Naive B cell (primary cell): ENCODE results near the gene VWA8. TPM values are rescaled to one million over a fixed set of nuclear protein-coding genes. Genes with fewer than 3 reads are reported as not detected.
"Not testable (repeated sequence)": the region's sequence is repeated elsewhere in the genome, so short reads cannot be mapped to it uniquely, and the experiment has no call there.

Experiments used
- ATAC-seq, 2 donors: fragments of 150-1000 bp; cut with Tn5 transposase; 2 replicates each; pipeline ENCODE4 v1.10.0; 2021; ENCODE audit warnings: low read depth in 2 of 2, mild to moderate bottlenecking in 2 of 2, moderate library complexity in 2 of 2
- DNase-seq: peaks from one replicate; pipeline ENCODE4 v3.0.0; 2022
- H3K27ac Mint-ChIP-seq, 6 donors: one replicate each; pipeline ENCODE4 v1.8.0; 2020 to 2022; ENCODE audit warnings: mild to moderate bottlenecking in 6 of 6, mixed read lengths in 6 of 6, moderate library complexity in 5 of 6, inconsistent platforms in 2 of 6
- H3K27me3 Mint-ChIP-seq, 3 donors: one replicate each; pipeline ENCODE4 v1.8.0; 2021 to 2022; ENCODE audit warnings: mixed read lengths in 3 of 3, mild to moderate bottlenecking in 1 of 3
- H3K36me3 Mint-ChIP-seq, 2 donors: one replicate each; pipeline ENCODE4 v1.8.0; 2020 to 2022; ENCODE audit warnings: mixed read lengths in 2 of 2, inconsistent platforms in 1 of 2, mild to moderate bottlenecking in 1 of 2
- H3K4me1 Mint-ChIP-seq, 3 donors: one replicate each; pipeline ENCODE4 v1.8.0; 2020 to 2022; ENCODE audit warnings: mixed read lengths in 3 of 3, inconsistent platforms in 1 of 3, mild to moderate bottlenecking in 1 of 3, moderate library complexity in 1 of 3
- H3K4me3 Mint-ChIP-seq, 8 donors: one replicate each; pipeline ENCODE4 v1.8.0; 2020 to 2022; ENCODE audit warnings: mild to moderate bottlenecking in 8 of 8, mixed read lengths in 8 of 8, moderate library complexity in 8 of 8, inconsistent platforms in 2 of 8
- H3K9me3 Mint-ChIP-seq, 7 donors: one replicate each; pipeline ENCODE4 v1.8.0; 2020 to 2022; ENCODE audit warnings: mixed read lengths in 7 of 7, mild to moderate bottlenecking in 5 of 7, inconsistent platforms in 2 of 7, moderate library complexity in 1 of 7
- polyA plus RNA-seq, 6 donors: library from polyadenylated mRNA; unstranded; fragments of 300-500 nt; fragmentation: Illumina TruSeq; gene quantifications; one replicate each; pipeline ENCODE4 v1.2.3, GENCODE V29; 2021; ENCODE audit warnings: low read depth in 6 of 6

The VWA8 gene
- polyA plus RNA-seq, 6 donors from 2014 or later: 0.91 to 6.2 (median 3.5) TPM

DNA sequence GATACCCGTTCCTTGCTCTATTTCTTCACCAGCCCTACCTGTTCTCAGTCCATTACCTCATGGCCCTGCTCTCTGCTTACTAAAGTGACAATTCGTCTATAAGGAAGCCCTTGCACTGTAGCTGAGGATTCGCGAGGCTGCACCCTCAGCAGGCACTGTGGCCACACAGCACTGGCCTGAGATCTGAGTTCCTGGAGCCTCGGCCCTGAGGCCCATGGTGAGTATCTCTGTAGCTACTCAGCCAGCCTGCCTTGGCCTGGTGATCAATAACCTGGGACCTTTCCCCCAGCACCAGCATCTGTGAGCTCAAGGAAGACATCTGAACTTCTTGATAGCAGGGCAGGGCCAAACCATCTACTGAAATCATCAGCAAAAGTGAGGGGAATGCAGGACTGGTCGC lies 412.9 kb downstream of the VWA8 start:
- Mint-ChIP-seq H3K9me3 (peaks cover 0 to 10% (median 4%) of the 10 kb centered on the region in 7 donors), H3K4me1 (no peaks in the 10 kb centered on the region), H3K27me3 (peaks cover 5 to 10% (median 5%) of the 10 kb centered on the region in 3 donors), H3K27ac (peak overlapping the region in 1 of 6 donors; percentile 65), H3K36me3 (no peaks in the 10 kb centered on the region), H3K4me3 (peak overlapping the region in 1 of 8 donors; percentile 41)
- ATAC-seq (no peak), DNase-seq (no peak)

DNA sequence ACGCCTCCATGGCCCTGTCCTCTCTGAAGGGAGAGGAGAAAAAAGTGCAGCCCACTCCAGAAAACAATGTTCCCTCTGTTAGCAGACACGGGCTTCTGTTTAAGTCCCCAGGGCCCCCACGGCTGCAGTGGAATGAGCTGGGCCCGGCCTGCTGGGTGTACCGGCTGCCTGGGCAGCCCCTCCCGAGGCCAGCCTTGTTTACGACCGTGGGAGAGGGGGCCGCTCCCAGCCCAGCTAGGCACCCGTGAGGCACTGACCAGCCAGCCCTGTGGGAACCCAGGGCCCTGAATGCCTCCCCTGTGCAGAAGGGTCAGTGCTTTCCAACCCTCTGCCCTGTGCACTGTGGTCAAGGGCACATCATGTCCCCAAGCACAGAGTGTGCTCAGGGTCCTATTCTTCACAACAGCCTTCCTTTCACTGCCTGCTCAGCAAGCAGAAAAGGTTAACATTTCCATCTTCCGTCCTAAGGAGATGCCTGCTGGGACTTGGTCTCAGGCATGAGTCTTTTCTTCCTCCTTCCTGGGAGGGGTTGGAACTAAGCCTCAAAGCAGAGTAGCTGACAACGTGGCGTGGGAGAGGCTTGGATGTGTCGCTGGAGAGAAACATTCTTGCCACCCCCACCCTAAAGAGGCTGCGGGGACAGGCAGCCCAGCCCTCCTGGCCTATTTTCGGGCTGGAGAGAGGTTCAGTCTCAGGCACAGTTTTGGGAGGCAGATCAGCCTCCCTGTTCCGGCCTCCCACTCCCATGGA lies 413.5 kb downstream of the VWA8 start:
- peaks cover 0 to 14% (median 7%) of the 10 kb centered on the region in 7 donors for H3K9me3 Mint-ChIP-seq
- ATAC-seq (no peak), DNase-seq (no peak)
- H3K4me3 Mint-ChIP-seq: no peak overlapping the region
- peaks cover 5 to 10% (median 5%) of the 10 kb centered on the region in 3 donors for H3K27me3 Mint-ChIP-seq
- no peaks in the 10 kb centered on the region for H3K4me1 Mint-ChIP-seq
- H3K36me3 Mint-ChIP-seq: no peaks in the 10 kb centered on the region
- no peak overlapping the region for H3K27ac Mint-ChIP-seq

GRCh38 chr13:41546372-41547190 lies 414.3 kb downstream of the VWA8 start:
- H3K27me3 Mint-ChIP-seq: peaks cover 0 to 10% (median 5%) of the 10 kb centered on the region in 3 donors
- H3K27ac Mint-ChIP-seq: peak overlapping the region in 1 of 6 donors; percentile 18
- DNase-seq (no peak), ATAC-seq (no peak)
- H3K9me3 Mint-ChIP-seq: peaks cover 0 to 14% (median 7%) of the 10 kb centered on the region in 7 donors
- no peak overlapping the region for H3K4me3 Mint-ChIP-seq
- no peaks in the 10 kb centered on the region for H3K36me3 Mint-ChIP-seq
- H3K4me1 Mint-ChIP-seq: no peaks in the 10 kb centered on the region

- Mint-ChIP-seq H3K4me1 (no peaks in the 10 kb centered on the region), H3K9me3 (peaks cover 0 to 14% (median 7%) of the 10 kb centered on the region in 7 donors), H3K4me3 (no peak overlapping the region), H3K27me3 (peaks cover 8 to 17% (median 12%) of the 10 kb centered on the region in 3 donors), H3K36me3 (no peaks in the 10 kb centered on the region), H3K27ac (no peak overlapping the region)
- DNase-seq (no peak), ATAC-seq (no peak)
Measured at GRCh38 chr13:41545432-41545707, 415.5 kb downstream of the VWA8 start.

- Mint-ChIP-seq H3K4me1 (no peaks in the 10 kb centered on the region), H3K36me3 (no peaks in the 10 kb centered on the region), H3K27ac (peak overlapping the region in 1 of 6 donors; percentile 85), H3K27me3 (peaks cover 8 to 17% (median 12%) of the 10 kb centered on the region in 3 donors), H3K9me3 (peaks cover 0 to 14% (median 7%) of the 10 kb centered on the region in 7 donors), H3K4me3 (no peak overlapping the region)
- ATAC-seq (no peak), DNase-seq (no peak)
Measured at GRCh38 chr13:41543664-41544300, 417.1 kb downstream of the VWA8 start.

DNA sequence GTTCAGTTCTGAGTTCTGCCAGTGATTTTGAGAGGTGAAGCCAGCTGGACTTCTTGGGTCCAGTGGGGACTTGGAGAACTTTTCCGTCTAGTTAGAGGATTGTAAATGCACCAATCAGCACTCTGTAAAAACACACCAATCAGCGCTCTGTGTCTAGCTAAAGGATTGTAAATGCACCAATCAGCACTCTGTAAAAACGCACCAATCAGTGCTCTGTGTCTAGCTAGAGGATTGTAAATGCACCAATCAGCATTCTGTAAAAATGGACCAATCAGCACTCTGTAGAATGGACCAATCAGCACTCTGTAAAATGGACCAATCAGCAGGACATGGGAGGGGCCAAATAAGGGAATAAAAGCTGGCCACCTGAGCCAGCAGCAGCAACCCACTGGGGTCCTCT lies 418.1 kb downstream of the VWA8 start:
- Mint-ChIP-seq H3K9me3 (peaks cover 0 to 14% (median 7%) of the 10 kb centered on the region in 7 donors), H3K27me3 (peaks cover 12 to 17% (median 14%) of the 10 kb centered on the region in 3 donors)
- not testable (repeated sequence) for ATAC-seq, H3K4me1 Mint-ChIP-seq, H3K4me3 Mint-ChIP-seq, H3K27ac Mint-ChIP-seq, H3K36me3 Mint-ChIP-seq, DNase-seq

DNA sequence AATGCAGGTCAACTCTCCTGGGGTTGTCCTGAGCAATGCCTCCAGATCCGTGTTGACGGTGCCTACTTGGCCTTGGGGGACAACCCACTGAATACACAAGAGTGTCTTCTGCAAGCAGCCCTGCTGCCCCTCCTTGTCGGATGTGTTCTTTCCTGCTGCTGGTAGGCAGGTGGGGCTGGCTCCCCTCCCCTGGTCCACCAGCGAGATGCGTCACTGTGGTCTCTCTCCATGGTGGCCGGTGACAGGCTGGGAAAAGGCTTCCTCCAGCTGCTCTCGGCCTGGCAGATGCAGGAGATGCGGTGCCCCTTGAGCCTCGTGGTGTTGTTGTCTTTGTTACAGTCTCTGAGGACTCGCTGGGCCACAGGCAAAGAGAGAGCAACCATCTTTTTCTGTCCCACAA lies 418.6 kb downstream of the VWA8 start:
- no peaks in the 10 kb centered on the region for H3K4me1 Mint-ChIP-seq
- no peaks in the 10 kb centered on the region for H3K36me3 Mint-ChIP-seq
- no peak for ATAC-seq
- H3K9me3 Mint-ChIP-seq: peaks cover 0 to 14% (median 7%) of the 10 kb centered on the region in 7 donors
- peaks cover 12 to 17% (median 17%) of the 10 kb centered on the region in 3 donors for H3K27me3 Mint-ChIP-seq
- no peak for DNase-seq
- H3K4me3 Mint-ChIP-seq: no peak overlapping the region
- H3K27ac Mint-ChIP-seq: no peak overlapping the region

DNA sequence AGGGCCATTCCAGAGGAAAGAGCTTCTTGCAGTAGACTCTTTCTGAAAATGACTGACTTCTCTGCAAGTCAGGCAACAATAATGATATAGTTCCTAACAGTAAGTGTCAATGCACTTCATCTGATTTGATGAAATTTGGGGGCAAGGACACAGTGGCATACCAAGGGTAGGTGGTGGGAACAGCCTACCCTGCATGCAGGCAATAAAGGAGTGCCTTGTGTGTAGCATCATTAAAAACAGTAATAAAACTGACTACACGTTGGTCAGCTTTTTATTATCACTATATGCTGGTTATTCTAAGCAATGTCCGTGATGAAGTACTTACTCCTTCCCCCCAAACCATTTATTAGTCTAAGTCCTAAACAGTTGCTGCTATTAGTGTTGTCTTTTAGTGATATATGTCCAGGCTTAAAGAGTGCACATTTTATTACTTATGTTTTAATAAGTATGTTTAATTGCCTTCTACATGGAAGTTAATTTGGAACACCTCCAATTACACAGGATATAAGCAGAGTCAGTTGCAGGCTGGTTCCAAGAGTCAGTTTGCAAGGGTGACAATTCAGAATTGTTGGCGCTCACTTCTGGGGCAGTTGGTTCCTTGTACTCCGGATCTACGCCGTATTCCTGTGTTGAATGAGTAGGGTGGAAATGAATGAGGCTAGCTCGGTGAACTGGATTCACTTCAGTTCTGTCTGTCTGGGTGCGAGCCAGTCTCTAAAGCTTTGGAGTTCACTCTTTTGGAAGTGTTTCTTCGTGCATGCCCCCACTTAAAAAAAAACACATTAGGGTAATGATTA lies 419.6 kb downstream of the VWA8 start:
- no peaks in the 10 kb centered on the region for H3K36me3 Mint-ChIP-seq
- ATAC-seq (no peak), DNase-seq (no peak)
- no peak overlapping the region for H3K27ac Mint-ChIP-seq
- H3K4me3 Mint-ChIP-seq: no peak overlapping the region
- H3K9me3 Mint-ChIP-seq: peaks cover 0 to 14% (median 7%) of the 10 kb centered on the region in 7 donors
- H3K4me1 Mint-ChIP-seq: no peaks in the 10 kb centered on the region
- H3K27me3 Mint-ChIP-seq: peaks cover 12 to 17% (median 17%) of the 10 kb centered on the region in 3 donors

GRCh38 chr13:41540240-41540639 lies 420.7 kb downstream of the VWA8 start:
- DNase-seq, ATAC-seq, H3K4me3 Mint-ChIP-seq, H3K36me3 Mint-ChIP-seq, H3K4me1 Mint-ChIP-seq, H3K27ac Mint-ChIP-seq: not testable (repeated sequence)
- peaks cover 0 to 14% (median 8%) of the 10 kb centered on the region in 7 donors for H3K9me3 Mint-ChIP-seq
- peaks cover 12 to 17% (median 12%) of the 10 kb centered on the region in 3 donors for H3K27me3 Mint-ChIP-seq

- Mint-ChIP-seq H3K9me3 (peaks cover 0 to 3% (median 1%) of the 10 kb centered on the region in 7 donors), H3K36me3 (no peaks in the 10 kb centered on the region), H3K4me3 (no peak overlapping the region), H3K27me3 (peaks cover 2 to 7% (median 5%) of the 10 kb centered on the region in 3 donors), H3K27ac (no peak overlapping the region), H3K4me1 (no peaks in the 10 kb centered on the region)
- DNase-seq (no peak), ATAC-seq (no peak)
Measured at GRCh38 chr13:41533266-41534052, 427.4 kb downstream of the VWA8 start.

DNA sequence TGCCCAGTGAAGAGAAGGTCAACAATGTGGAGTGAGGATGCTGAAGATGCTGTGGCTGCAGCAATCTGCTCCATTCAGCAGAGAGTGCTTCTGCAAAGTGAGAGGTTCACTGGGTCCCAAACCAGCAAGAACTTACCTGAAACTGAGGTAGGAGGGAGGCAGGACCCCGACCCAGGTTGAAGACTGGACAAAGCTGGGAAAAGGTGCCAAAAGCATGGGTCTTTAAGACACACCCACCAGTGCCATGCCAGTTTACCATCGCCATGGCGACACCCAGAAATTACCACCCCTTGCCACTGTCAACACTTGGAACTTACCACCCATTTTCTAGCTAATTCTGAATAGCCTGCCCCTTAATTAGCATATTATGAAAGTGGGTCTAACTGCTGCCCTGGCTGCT lies 432.9 kb downstream of the VWA8 start:
- no peak overlapping the region for H3K4me3 Mint-ChIP-seq
- no peaks in the 10 kb centered on the region for H3K4me1 Mint-ChIP-seq
- ATAC-seq (no peak), DNase-seq (no peak)
- peaks cover 0 to 5% (median 0%) of the 10 kb centered on the region in 7 donors for H3K9me3 Mint-ChIP-seq
- H3K36me3 Mint-ChIP-seq: no peaks in the 10 kb centered on the region
- H3K27ac Mint-ChIP-seq: no peak overlapping the region
- peaks cover 0 to 20% (median 13%) of the 10 kb centered on the region in 3 donors for H3K27me3 Mint-ChIP-seq
